SJSA1 (cell line): ENCODE data around the gene DDB1. TPM values are rescaled to one million over a fixed set of nuclear protein-coding genes. Genes with fewer than 3 reads are reported as not detected.
A peak's percentile ranks its signal among the peaks of the same experiment; 100 is the strongest.

Experiments
- DNase-seq, 2 experiments: peaks; one replicate each; pipeline ENCODE4 v3.0.0-alpha.2; 2015 to 2020; ENCODE audit warnings: low spot score in 2 of 2, low read depth in 1 of 2
- H3K27ac ChIP-seq: fragments of 250-450 bp; sonication (Bioruptor Pico); 2 replicates; pipeline ENCODE4 v1.5.1; 2020; ENCODE audit warnings: mild to moderate bottlenecking, moderate library complexity
- H3K27me3 ChIP-seq: fragments of 250-450 bp; sonication (Bioruptor Pico); replicated peaks from 2 replicates; pipeline ENCODE4 v1.5.1; 2020; ENCODE audit warnings: mild to moderate bottlenecking, moderate library complexity
- H3K36me3 ChIP-seq: fragments of 250-450 bp; sonication (Bioruptor Pico); 2 replicates; pipeline ENCODE4 v1.5.1; 2020; ENCODE audit warnings: mild to moderate bottlenecking
- H3K4me1 ChIP-seq: fragments of 250-450 bp; sonication (Bioruptor Pico); replicated peaks from 2 replicates; pipeline ENCODE4 v1.6.1; 2021; ENCODE audit warnings: mild to moderate bottlenecking
- H3K4me3 ChIP-seq: fragments of 250-450 bp; sonication (Bioruptor Pico); 2 replicates; pipeline ENCODE4 v1.5.1; 2020; ENCODE audit warnings: mild to moderate bottlenecking
- H3K9me3 ChIP-seq: fragments of 250-450 bp; sonication (Bioruptor Pico); replicated peaks from 2 replicates; pipeline ENCODE4 v1.5.1; 2020; ENCODE audit warnings: mild to moderate bottlenecking
- total RNA-seq: library from RNA; depleted of rRNA; stranded (reverse); fragments of >200 nt; shearing (Covaris generic); gene quantifications from 2 replicates; pipeline ENCODE4 v1.2.3, GENCODE V29; 2014

Gene DDB1
- total RNA-seq, 1 experiment from 2014 or later = 303 TPM

- no peak for DNase-seq
- Histone ChIP-seq H3K27me3 (no peaks in the 10 kb centered on the region), H3K27ac (no peak overlapping the region), H3K4me1 (no peaks in the 10 kb centered on the region), H3K9me3 (no peaks in the 10 kb centered on the region), H3K36me3 (peaks cover 95% of the 10 kb centered on the region), H3K4me3 (no peak overlapping the region)
Measured at GRCh38 chr11:61309141-61309540, 23.8 kb downstream of the DDB1 start.

- H3K4me3 ChIP-seq = no peak overlapping the region
- no peak overlapping the region for H3K27ac ChIP-seq
- peaks cover 94% of the 10 kb centered on the region for H3K36me3 ChIP-seq
- no peak for DNase-seq
- H3K27me3 ChIP-seq = no peaks in the 10 kb centered on the region
- H3K4me1 ChIP-seq = no peaks in the 10 kb centered on the region
- no peaks in the 10 kb centered on the region for H3K9me3 ChIP-seq
Measured at GRCh38 chr11:61307354-61307753, 25.6 kb downstream of the DDB1 start.

- Histone ChIP-seq H3K27me3 (no peaks in the 10 kb centered on the region), H3K27ac (no peak overlapping the region), H3K4me1 (no peaks in the 10 kb centered on the region), H3K4me3 (no peak overlapping the region), H3K36me3 (peaks cover 96% of the 10 kb centered on the region), H3K9me3 (no peaks in the 10 kb centered on the region)
- no peak for DNase-seq
Measured at GRCh38 chr11:61306221-61306620, 26.7 kb downstream of the DDB1 start.

- H3K4me1 ChIP-seq = no peaks in the 10 kb centered on the region
- no peak for DNase-seq
- no peaks in the 10 kb centered on the region for H3K27me3 ChIP-seq
- peaks cover 97% of the 10 kb centered on the region for H3K36me3 ChIP-seq
- H3K4me3 ChIP-seq = no peak overlapping the region
- H3K9me3 ChIP-seq = no peaks in the 10 kb centered on the region
- no peak overlapping the region for H3K27ac ChIP-seq
Measured at GRCh38 chr11:61305417-61305816, 27.5 kb downstream of the DDB1 start.

- no peak overlapping the region for H3K27ac ChIP-seq
- H3K4me3 ChIP-seq = no peak overlapping the region
- no peaks in the 10 kb centered on the region for H3K27me3 ChIP-seq
- no peak for DNase-seq
- H3K4me1 ChIP-seq = peaks cover 6% of the 10 kb centered on the region
- peaks cover 97% of the 10 kb centered on the region for H3K36me3 ChIP-seq
- no peaks in the 10 kb centered on the region for H3K9me3 ChIP-seq
Measured at GRCh38 chr11:61303725-61304124, 29.2 kb downstream of the DDB1 start.

- DNase-seq = no peak
- Histone ChIP-seq H3K4me1 (peaks cover 16% of the 10 kb centered on the region), H3K4me3 (no peak overlapping the region), H3K36me3 (peaks cover 89% of the 10 kb centered on the region), H3K27me3 (no peaks in the 10 kb centered on the region), H3K27ac (no peak overlapping the region), H3K9me3 (no peaks in the 10 kb centered on the region)
Measured at GRCh38 chr11:61302550-61302949, 30.4 kb downstream of the DDB1 start.

- no peak overlapping the region for H3K4me3 ChIP-seq
- H3K36me3 ChIP-seq = peaks cover 63% of the 10 kb centered on the region
- H3K4me1 ChIP-seq = peaks cover 40% of the 10 kb centered on the region
- H3K9me3 ChIP-seq = no peaks in the 10 kb centered on the region
- peaks cover 16% of the 10 kb centered on the region for H3K27me3 ChIP-seq
- no peak for DNase-seq
- peak overlapping the region; percentile 30; the same call in 1 of the 2 replicates for H3K27ac ChIP-seq
Measured at GRCh38 chr11:61298663-61299244, 34.2 kb downstream of the DDB1 start.

- no peaks in the 10 kb centered on the region for H3K9me3 ChIP-seq
- DNase-seq = peak; percentile 95 to 98
- peaks cover 54% of the 10 kb centered on the region for H3K36me3 ChIP-seq
- H3K27me3 ChIP-seq = peaks cover 22% of the 10 kb centered on the region
- H3K27ac ChIP-seq = peak overlapping the region; percentile 30
- peaks cover 44% of the 10 kb centered on the region for H3K4me1 ChIP-seq
- H3K4me3 ChIP-seq = no peak overlapping the region
Measured at GRCh38 chr11:61297746-61298145, 35.2 kb downstream of the DDB1 start.

GRCh38 chr11:61297341-61297740, 35.6 kb downstream of the DDB1 start:
- Histone ChIP-seq H3K27me3 (peaks cover 22% of the 10 kb centered on the region), H3K36me3 (peaks cover 50% of the 10 kb centered on the region), H3K27ac (peak overlapping the region; percentile 8), H3K9me3 (no peaks in the 10 kb centered on the region), H3K4me1 (peaks cover 44% of the 10 kb centered on the region), H3K4me3 (no peak overlapping the region)
- no peak for DNase-seq

GRCh38 chr11:61295596-61295926, 37.3 kb downstream of the DDB1 start:
- DNase-seq = no peak
- Histone ChIP-seq H3K4me1 (peaks cover 48% of the 10 kb centered on the region), H3K4me3 (no peak overlapping the region), H3K9me3 (no peaks in the 10 kb centered on the region), H3K27ac (no peak overlapping the region), H3K27me3 (peaks cover 22% of the 10 kb centered on the region), H3K36me3 (peaks cover 32% of the 10 kb centered on the region)

GRCh38 chr11:61294717-61295595, 37.9 kb downstream of the DDB1 start, which contains the start of gene VWCE:
Gene VWCE (minus strand): TSS chr11:61295316. CDS start chr11:61295037, 279 bp downstream.
- H3K27ac ChIP-seq = no peak within 1 kb of the TSS

GRCh38 chr11:61293867-61294716, 38.8 kb downstream of the DDB1 start:
- Histone ChIP-seq H3K9me3 (no peaks in the 10 kb centered on the region), H3K27ac (no peak overlapping the region), H3K4me3 (peak overlapping the region; percentile 15), H3K36me3 (peaks cover 17% of the 10 kb centered on the region), H3K27me3 (peaks cover 22% of the 10 kb centered on the region), H3K4me1 (peaks cover 46% of the 10 kb centered on the region)
- DNase-seq = peak in 1 of 2 experiments; percentile 58

More at GRCh38 chr11:61294717-61295595, 37.9 kb downstream of the DDB1 start, which contains the start of gene VWCE:
- DNase-seq = peak in 1 of 2 experiments; percentile 64
- Histone ChIP-seq H3K9me3 (no peaks in the 10 kb centered on the region), H3K4me1 (peaks cover 48% of the 10 kb centered on the region), H3K27me3 (peaks cover 22% of the 10 kb centered on the region), H3K36me3 (peaks cover 26% of the 10 kb centered on the region), H3K4me3 (peak within 1 kb of the TSS; percentile 15)

- Histone ChIP-seq H3K4me1 (peaks cover 31% of the 10 kb centered on the region), H3K27me3 (peaks cover 24% of the 10 kb centered on the region)
Measured at GRCh38 chr11:61292356-61292755, 40.5 kb downstream of the DDB1 start.

More at GRCh38 chr11:61292356-61292755, 40.5 kb downstream of the DDB1 start:
- Histone ChIP-seq H3K36me3 (peaks cover 10% of the 10 kb centered on the region; the same call in 1 of the 2 replicates), H3K9me3 (no peaks in the 10 kb centered on the region), H3K27ac (no peak overlapping the region), H3K4me3 (no peak overlapping the region)
- no peak for DNase-seq
